Activated T-cell treated with anti-CD3 and anti-CD28 coated beads for 24 hours (primary cell): Measurements from ENCODE around the gene CRHR1.

Experiments used
- DNase-seq: peaks from one replicate; pipeline ENCODE4 v3.0.0-alpha.2; 2020; ENCODE audit warnings: low read depth

CRHR1 gene

GRCh38 chr17:45867702-45868101, 83.6 kb downstream of the CRHR1 start:
- DNase-seq, result no peak

DNA sequence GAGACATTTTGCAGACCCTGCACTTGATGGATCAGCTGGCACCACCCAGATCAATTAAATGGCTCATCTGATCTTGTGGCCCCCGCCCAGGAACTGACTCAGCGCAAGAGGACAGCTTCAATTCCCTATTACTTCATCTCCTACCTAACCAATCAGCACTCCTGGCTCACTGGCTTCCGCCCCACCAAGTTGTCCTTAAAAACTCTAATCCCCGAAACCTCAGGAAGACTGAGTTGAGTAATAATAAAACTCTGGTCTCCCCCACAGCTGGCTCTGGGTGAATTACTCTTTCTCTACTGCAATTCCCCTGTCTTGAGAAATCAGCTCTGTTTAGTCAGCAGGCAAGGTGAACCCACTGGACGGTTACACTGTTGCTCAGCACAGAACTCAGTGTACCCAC, 84.2 kb downstream of the CRHR1 start:
- DNase-seq, result no peak

- no peak for DNase-seq
Observed at GRCh38 chr17:45869676-45870341, 85.7 kb downstream of the CRHR1 start.

DNA sequence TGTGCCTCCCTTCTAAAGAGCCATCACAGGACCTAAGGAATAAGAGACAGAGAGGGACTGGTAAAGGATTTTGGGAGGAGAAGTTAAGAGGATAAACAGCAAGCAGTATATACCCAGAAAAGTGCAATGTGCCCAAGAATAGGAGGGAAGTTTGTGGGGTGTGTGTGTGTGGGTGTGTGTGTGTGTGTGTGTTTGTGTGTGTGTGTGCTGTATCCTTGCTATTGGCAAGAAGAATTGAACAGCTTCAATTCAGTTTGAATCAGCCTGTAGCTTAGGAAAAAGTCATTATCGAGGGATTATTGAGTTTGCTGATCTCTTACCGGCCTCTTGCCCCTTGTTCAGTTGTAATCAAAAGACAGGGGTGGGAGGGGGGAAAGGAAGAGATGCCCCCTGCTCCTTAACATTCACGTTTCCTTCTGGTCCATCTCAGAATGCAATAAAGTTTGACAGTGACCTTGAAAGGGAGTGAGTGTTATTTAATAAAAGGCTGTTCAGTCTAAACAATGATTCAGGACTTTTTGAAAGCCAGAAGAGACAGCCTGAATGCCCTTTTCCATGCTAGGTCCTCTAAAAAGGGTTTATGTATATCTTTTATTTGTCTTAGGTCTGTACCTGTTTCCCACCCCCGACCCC, 86.3 kb downstream of the CRHR1 start:
- no peak for DNase-seq

- no peak for DNase-seq
Observed at GRCh38 chr17:45871718-45872117, 87.6 kb downstream of the CRHR1 start.

GRCh38 chr17:45873728-45874127, 89.6 kb downstream of the CRHR1 start:
- DNase-seq, result peak; percentile 16

DNA sequence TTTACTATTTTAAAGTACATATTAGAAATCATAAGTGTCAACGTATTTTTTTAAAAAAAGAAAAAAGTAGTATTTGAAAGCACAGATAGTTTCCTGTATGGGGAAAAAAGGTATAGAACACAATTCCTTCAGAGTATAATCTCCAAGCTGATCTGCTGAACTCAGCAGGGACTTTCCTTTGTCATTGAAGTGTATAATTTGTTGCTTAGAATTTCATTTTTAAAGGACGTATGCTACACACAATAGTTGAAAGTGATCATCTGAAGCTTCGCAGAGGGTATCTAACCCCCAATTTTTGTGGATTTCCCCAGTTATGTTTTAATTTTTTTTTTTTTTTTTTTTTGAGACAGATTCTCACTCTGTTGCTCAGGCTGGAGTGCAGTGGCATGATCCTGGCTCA, 90.0 kb downstream of the CRHR1 start:
- no peak for DNase-seq

DNA sequence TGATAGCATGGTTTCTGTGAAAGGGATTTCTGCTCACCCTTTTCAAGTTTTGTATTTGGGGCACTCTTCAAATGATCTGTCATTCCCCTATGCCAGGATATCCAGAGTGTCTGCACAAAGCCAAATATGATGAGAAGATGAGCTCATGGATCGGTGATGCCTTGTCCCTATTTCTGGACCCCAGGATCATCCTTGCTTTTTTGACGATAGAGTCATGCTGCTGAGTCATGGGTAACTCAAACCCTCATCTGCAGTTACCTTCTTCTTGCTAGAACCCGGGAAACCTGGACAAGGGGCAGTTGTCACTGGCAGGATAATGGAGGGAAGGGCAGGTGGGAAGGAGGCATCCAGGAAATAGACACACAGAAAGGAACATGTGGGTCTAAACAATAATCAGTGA, 92.4 kb downstream of the CRHR1 start:
- DNase-seq, result no peak

- no peak for DNase-seq
Observed at GRCh38 chr17:45877467-45877866, 93.3 kb downstream of the CRHR1 start.

DNA sequence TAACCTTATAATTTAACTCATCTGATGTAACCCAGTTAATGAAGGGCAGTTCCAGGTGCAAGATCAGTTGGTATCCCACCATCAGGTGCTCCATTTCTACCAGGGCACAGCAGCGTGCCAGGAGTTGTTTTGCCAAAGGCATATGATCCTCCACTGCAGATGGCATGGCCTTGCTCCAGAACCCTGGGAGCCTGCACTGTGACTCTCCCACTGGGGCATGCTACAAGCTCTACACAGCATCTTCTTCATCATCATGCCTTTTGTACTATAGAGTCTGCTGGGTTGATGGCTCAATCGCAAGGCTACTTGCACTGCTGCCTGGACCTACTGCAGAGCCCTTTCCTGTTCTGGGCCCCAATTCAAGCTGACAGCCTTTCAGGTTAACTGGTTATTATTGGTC, 98.9 kb downstream of the CRHR1 start:
- DNase-seq, result no peak
